Neuronal stem cell (in vitro differentiated cells): ENCODE data around the gene KDM4E. TPM values are rescaled to one million over a fixed set of nuclear protein-coding genes. Genes with fewer than 3 reads are reported as not detected.

ENCODE experiments used
- DNase-seq: peaks from one replicate; pipeline ENCODE4 v3.0.0-alpha.2; 2013; ENCODE audit warnings: low spot score
- H2AFZ ChIP-seq: one replicate; pipeline ENCODE4 v1.6.1; 2013; ENCODE audit warnings: mild to moderate bottlenecking, low read length, inconsistent platforms
- H2AK5ac ChIP-seq: 2 replicates; pipeline ENCODE4 v1.6.1; 2013; ENCODE audit warnings: low read depth, mild to moderate bottlenecking, inconsistent platforms, low read length, moderate library complexity, mixed read lengths
- H2BK120ac ChIP-seq: 2 replicates; pipeline ENCODE4 v1.6.1; 2013; ENCODE audit warnings: low read depth, mild to moderate bottlenecking, inconsistent platforms, low read length, moderate library complexity, mixed read lengths
- H2BK12ac ChIP-seq: one replicate; pipeline ENCODE4 v1.6.1; 2013; ENCODE audit warnings: low read length, inconsistent platforms
- H2BK15ac ChIP-seq: 2 replicates; pipeline ENCODE4 v1.6.1; 2013; ENCODE audit warnings: mild to moderate bottlenecking, low read length, inconsistent platforms, mixed read lengths
- H2BK5ac ChIP-seq: one replicate; pipeline ENCODE4 v1.6.1; 2013; ENCODE audit warnings: inconsistent platforms, mild to moderate bottlenecking, low read length, moderate library complexity
- H3K14ac ChIP-seq: one replicate; pipeline ENCODE4 v1.6.1; 2013; ENCODE audit warnings: low read length, inconsistent platforms
- H3K18ac ChIP-seq: 2 replicates; pipeline ENCODE4 v1.6.1; 2013; ENCODE audit warnings: low read length, inconsistent platforms
- H3K23ac ChIP-seq: 2 replicates; pipeline ENCODE4 v1.6.1; 2013; ENCODE audit warnings: low read depth, mild to moderate bottlenecking, mixed read lengths, low read length, inconsistent platforms; ENCODE audit not compliant: poor library complexity
- H3K27ac ChIP-seq: replicated peaks from 3 replicates; pipeline ENCODE4 v1.5.1; 2013; ENCODE audit warnings: low read length, inconsistent platforms
- H3K27me3 ChIP-seq, 3 experiments: 2 replicates each; pipeline ENCODE4 v1.6.1; 2013; ENCODE audit warnings: low read length in 3 of 3, mild to moderate bottlenecking in 2 of 3, inconsistent platforms in 1 of 3, low read depth in 1 of 3, mixed read lengths in 1 of 3, moderate library complexity in 1 of 3; ENCODE audit not compliant: control insufficient read depth in 3 of 3, insufficient read depth in 3 of 3
- H3K36me3 ChIP-seq, 2 donors: replicated peaks in 1 of 2; 2 replicates each; pipeline ENCODE4 v1.6.1; 2013; ENCODE audit warnings: low read length in 2 of 2; ENCODE audit not compliant: control insufficient read depth in 2 of 2, insufficient read depth in 2 of 2
- H3K4ac ChIP-seq: 2 replicates; pipeline ENCODE4 v1.6.1; 2013; ENCODE audit warnings: inconsistent platforms, mild to moderate bottlenecking, low read length, moderate library complexity
- H3K4me1 ChIP-seq, 2 donors: 1 replicate in 1 of 2; 2 replicates in 1 of 2; pipeline ENCODE4 v1.6.1; 2013; ENCODE audit warnings: low read length in 2 of 2, low read depth in 1 of 2; ENCODE audit not compliant: control insufficient read depth in 2 of 2, insufficient read depth in 1 of 2
- H3K4me2 ChIP-seq: one replicate; pipeline ENCODE4 v1.6.1; 2013; ENCODE audit warnings: mild to moderate bottlenecking, low read length, inconsistent platforms; ENCODE audit not compliant: insufficient read depth, poor library complexity, severe bottlenecking
- H3K4me3 ChIP-seq, 2 donors: 2 replicates each; pipeline ENCODE4 v1.5.1; 2013; ENCODE audit warnings: low read length in 2 of 2, mild to moderate bottlenecking in 2 of 2, inconsistent platforms in 1 of 2, moderate library complexity in 1 of 2
- H3K79me1 ChIP-seq: one replicate; pipeline ENCODE4 v1.6.1; 2013; ENCODE audit warnings: low read depth, mild to moderate bottlenecking, inconsistent platforms, low read length, moderate library complexity
- H3K9ac ChIP-seq: one replicate; pipeline ENCODE4 v1.6.1; 2013; ENCODE audit warnings: mild to moderate bottlenecking, low read depth, low read length, inconsistent platforms; ENCODE audit not compliant: poor library complexity
- H3K9me3 ChIP-seq, 2 donors: replicated peaks in 1 of 2; 2 replicates each; pipeline versions ENCODE3 to v1.6.1; 2013; ENCODE audit warnings: low read length in 2 of 2, mild to moderate bottlenecking in 2 of 2, inconsistent platforms in 1 of 2, low read depth in 1 of 2, mixed read lengths in 1 of 2, moderate library complexity in 1 of 2; ENCODE audit not compliant: control insufficient read depth in 2 of 2, insufficient read depth in 1 of 2
- H4K8ac ChIP-seq: one replicate; pipeline ENCODE4 v1.6.1; 2013; ENCODE audit warnings: low read depth, mild to moderate bottlenecking, inconsistent platforms, low read length, moderate library complexity
- H4K91ac ChIP-seq: one replicate; pipeline ENCODE4 v1.6.1; 2013; ENCODE audit warnings: low read length, low read depth, mild to moderate bottlenecking, inconsistent platforms; ENCODE audit not compliant: poor library complexity
- WGBS, 2 donors: extraction: QIAGEN DNeasy Blood & Tissue Kit; methylation state at CpG; one replicate each; pipeline ENCODE4 v1.1.7; 2013; ENCODE audit warnings: missing lambda C conversion rate in 2 of 2, mixed read lengths in 1 of 2; ENCODE audit not compliant: insufficient read length in 2 of 2, insufficient replicate concordance in 1 of 2; ENCODE audit errors: extremely low coverage in 2 of 2; 5-methylcytosine and 5-hydroxymethylcytosine counted together
- polyA plus RNA-seq, 2 experiments: library from polyadenylated mRNA; stranded (reverse); fragments of 200-250 nt; gene quantifications; one replicate each; pipeline ENCODE4 v1.2.3, GENCODE V29; 2013

The KDM4E gene
- not detected for polyA plus RNA-seq (2013, experiment 1 of 2)
- not detected for polyA plus RNA-seq (2013, experiment 2 of 2)

- no peak within 1 kb of the TSS for H3K27ac ChIP-seq
- no peak within 1 kb of the TSS for H2AFZ ChIP-seq
- no peak within 1 kb of the TSS for H3K4me2 ChIP-seq
- no peak within 1 kb of the TSS for H2BK5ac ChIP-seq
- no peaks in the 10 kb centered on the region for H3K79me1 ChIP-seq
- H2BK120ac ChIP-seq, result no peak within 1 kb of the TSS
- peaks cover 0 to 2% (median 0%) of the 10 kb centered on the region in 3 experiments for H3K27me3 ChIP-seq
- H4K8ac ChIP-seq, result no peak within 1 kb of the TSS
- no peaks in the 10 kb centered on the region for H3K9me3 ChIP-seq
- no peak within 1 kb of the TSS for H2BK15ac ChIP-seq
- H3K36me3 ChIP-seq, result no peaks in the 10 kb centered on the region
- no peak within 1 kb of the TSS for H2AK5ac ChIP-seq
- H2BK12ac ChIP-seq, result no peak within 1 kb of the TSS
- no peak within 1 kb of the TSS for H3K18ac ChIP-seq
- H4K91ac ChIP-seq, result no peak within 1 kb of the TSS
- H3K14ac ChIP-seq, result no peak within 1 kb of the TSS
- H3K23ac ChIP-seq, result no peak within 1 kb of the TSS
- DNase-seq, result no peak
- no peak within 1 kb of the TSS for H3K9ac ChIP-seq
- no peak within 1 kb of the TSS for H3K4me3 ChIP-seq
- no peak within 1 kb of the TSS for H3K4ac ChIP-seq
- H3K4me1 ChIP-seq, result no peaks in the 10 kb centered on the region
- no CpG with 5 or more reads among the region's 1 CpG for WGBS, 2 donors
Observed at GRCh38 chr11:95024958-95025357, at the start of gene KDM4E. KDM4E (plus strand) TSS chr11:95025258; CDS start chr11:95025558, 300 bp downstream.

- H3K4ac ChIP-seq, result no peak overlapping the region
- no peak overlapping the region for H2AFZ ChIP-seq
- no peak overlapping the region for H2BK5ac ChIP-seq
- no peak overlapping the region for H3K18ac ChIP-seq
- H2AK5ac ChIP-seq, result no peak overlapping the region
- H3K4me2 ChIP-seq, result no peak overlapping the region
- peaks cover 3% of the 10 kb centered on the region for H3K79me1 ChIP-seq
- H3K9me3 ChIP-seq, result no peaks in the 10 kb centered on the region
- no peak overlapping the region for H4K91ac ChIP-seq
- H3K23ac ChIP-seq, result no peak overlapping the region
- no peaks in the 10 kb centered on the region for H3K27me3 ChIP-seq
- no peak overlapping the region for H2BK120ac ChIP-seq
- no peak overlapping the region for H4K8ac ChIP-seq
- H2BK12ac ChIP-seq, result no peak overlapping the region
- no CpG with 5 or more reads among the region's 1 CpG for WGBS, 2 donors
- H3K36me3 ChIP-seq, result peaks cover 6 to 29% of the 10 kb centered on the region in 2 donors
- H3K14ac ChIP-seq, result no peak overlapping the region
- H3K4me3 ChIP-seq, result no peak overlapping the region
- H3K9ac ChIP-seq, result no peak overlapping the region
- DNase-seq, result no peak
- no peak overlapping the region for H3K27ac ChIP-seq
- peaks cover 0 to 4% of the 10 kb centered on the region in 2 donors for H3K4me1 ChIP-seq
- no peak overlapping the region for H2BK15ac ChIP-seq
Observed at GRCh38 chr11:94975599-94975998, 49.5 kb upstream of the KDM4E start.

GRCh38 chr11:94987378-94987777 lies 37.7 kb upstream of the KDM4E start:
- H4K91ac ChIP-seq, result no peak overlapping the region
- no peak overlapping the region for H3K14ac ChIP-seq
- no peaks in the 10 kb centered on the region for H3K4me1 ChIP-seq
- H3K18ac ChIP-seq, result no peak overlapping the region
- no peak overlapping the region for H3K23ac ChIP-seq
- no peak overlapping the region for H3K27ac ChIP-seq
- DNase-seq, result no peak
- H3K9ac ChIP-seq, result no peak overlapping the region
- no peak overlapping the region for H2BK120ac ChIP-seq
- no peaks in the 10 kb centered on the region for H3K36me3 ChIP-seq
- no peaks in the 10 kb centered on the region for H3K79me1 ChIP-seq
- H3K4ac ChIP-seq, result no peak overlapping the region
- H2AK5ac ChIP-seq, result no peak overlapping the region
- no peaks in the 10 kb centered on the region for H3K27me3 ChIP-seq
- H4K8ac ChIP-seq, result no peak overlapping the region
- no peak overlapping the region for H3K4me2 ChIP-seq
- H2BK12ac ChIP-seq, result no peak overlapping the region
- no peaks in the 10 kb centered on the region for H3K9me3 ChIP-seq
- H2AFZ ChIP-seq, result no peak overlapping the region
- H2BK15ac ChIP-seq, result no peak overlapping the region
- no CpG with 5 or more reads among the region's 4 CpGs for WGBS, 2 donors
- H3K4me3 ChIP-seq, result no peak overlapping the region
- no peak overlapping the region for H2BK5ac ChIP-seq

GRCh38 chr11:94988748-94989147 lies 36.3 kb upstream of the KDM4E start:
- no CpG with 5 or more reads among the region's 1 CpG for WGBS, 2 donors
- H4K91ac ChIP-seq, result no peak overlapping the region
- H3K4ac ChIP-seq, result no peak overlapping the region
- no peak overlapping the region for H2AFZ ChIP-seq
- H3K4me3 ChIP-seq, result no peak overlapping the region
- H2AK5ac ChIP-seq, result no peak overlapping the region
- H3K36me3 ChIP-seq, result no peaks in the 10 kb centered on the region
- H4K8ac ChIP-seq, result no peak overlapping the region
- no peak for DNase-seq
- H3K9me3 ChIP-seq, result no peaks in the 10 kb centered on the region
- no peak overlapping the region for H2BK15ac ChIP-seq
- H3K27ac ChIP-seq, result no peak overlapping the region
- H2BK5ac ChIP-seq, result no peak overlapping the region
- no peaks in the 10 kb centered on the region for H3K27me3 ChIP-seq
- peaks cover 0 to 3% of the 10 kb centered on the region in 2 donors for H3K4me1 ChIP-seq
- H2BK12ac ChIP-seq, result no peak overlapping the region
- H3K79me1 ChIP-seq, result no peaks in the 10 kb centered on the region
- H3K4me2 ChIP-seq, result no peak overlapping the region
- no peak overlapping the region for H3K14ac ChIP-seq
- H3K23ac ChIP-seq, result no peak overlapping the region
- H3K9ac ChIP-seq, result no peak overlapping the region
- no peak overlapping the region for H2BK120ac ChIP-seq
- no peak overlapping the region for H3K18ac ChIP-seq
